Thymus (tissue), 2 donors: ENCODE measurements around the gene IRF7. TPM values are rescaled to one million over a fixed set of nuclear protein-coding genes. Genes with fewer than 3 reads are reported as not detected.

Experiments
- polyA plus RNA-seq: library from polyadenylated mRNA; stranded (reverse); fragments of 200-250 nt; gene quantifications from one replicate; pipeline ENCODE4 v1.2.3, GENCODE V29; 2013
- total RNA-seq: library from RNA; stranded (reverse); fragments of 120-200 nt; gene quantifications from one replicate; pipeline ENCODE4 v1.2.4, GENCODE V29; 2013
- donor health status: healthy.

The IRF7 gene
- total and polyA plus RNA-seq, 2 donors, result 44.5 to 102 TPM

Other genes with a start within 250 kb of the IRF7 start
- gene B4GALNT4, start 246.5 kb downstream of the IRF7 start, total RNA-seq, result 3.5 TPM
- gene B4GALNT4, start 246.5 kb downstream of the IRF7 start, polyA plus RNA-seq, result 6.1 TPM
- gene PKP3, start 221.7 kb downstream of the IRF7 start, total RNA-seq, result 7.7 TPM
- gene PKP3, start 221.7 kb downstream of the IRF7 start, polyA plus RNA-seq, result 26.5 TPM
- gene SIGIRR, start 201.0 kb downstream of the IRF7 start, total RNA-seq, result 39.4 TPM
- 153 TPM for gene SIGIRR, start 201.0 kb downstream of the IRF7 start, polyA plus RNA-seq
- gene ANO9, start 173.9 kb downstream of the IRF7 start, total RNA-seq, result 26.3 TPM
- 114 TPM for gene ANO9, start 173.9 kb downstream of the IRF7 start, polyA plus RNA-seq
- 12.1 TPM for gene PTDSS2, start 165.7 kb downstream of the IRF7 start, total RNA-seq
- 24.1 TPM for gene PTDSS2, start 165.7 kb downstream of the IRF7 start, polyA plus RNA-seq
- 79.2 TPM for gene RNH1, start 108.7 kb downstream of the IRF7 start, total RNA-seq
- 114 TPM for gene RNH1, start 108.7 kb downstream of the IRF7 start, polyA plus RNA-seq
- gene HRAS, start 80.4 kb downstream of the IRF7 start, total RNA-seq, result 44.1 TPM
- gene HRAS, start 80.4 kb downstream of the IRF7 start, polyA plus RNA-seq, result 145 TPM
- gene LRRC56, start 78.4 kb downstream of the IRF7 start, total RNA-seq, result 0.47 TPM
- 2.4 TPM for gene LRRC56, start 78.4 kb downstream of the IRF7 start, polyA plus RNA-seq
- 1.1 TPM for gene LMNTD2, start 55.2 kb downstream of the IRF7 start, total RNA-seq
- 5.8 TPM for gene LMNTD2, start 55.2 kb downstream of the IRF7 start, polyA plus RNA-seq
- 22.5 TPM for gene RASSF7, start 55.0 kb downstream of the IRF7 start, total RNA-seq
- 51.2 TPM for gene RASSF7, start 55.0 kb downstream of the IRF7 start, polyA plus RNA-seq
- gene PHRF1, start 39.5 kb downstream of the IRF7 start, total RNA-seq, result 17.0 TPM
- 23.7 TPM for gene PHRF1, start 39.5 kb downstream of the IRF7 start, polyA plus RNA-seq
- gene CDHR5, start 9.0 kb upstream of the IRF7 start, total RNA-seq, result not detected
- gene CDHR5, start 9.0 kb upstream of the IRF7 start, polyA plus RNA-seq, result 0.05 TPM
- 0.19 TPM for gene SCT, start 11.2 kb upstream of the IRF7 start, total RNA-seq
- 0.25 TPM for gene SCT, start 11.2 kb upstream of the IRF7 start, polyA plus RNA-seq
- gene DRD4, start 21.3 kb upstream of the IRF7 start, total RNA-seq, result 0.09 TPM
- gene DRD4, start 21.3 kb upstream of the IRF7 start, polyA plus RNA-seq, result 0.82 TPM
- 20.7 TPM for gene DEAF1, start 79.3 kb upstream of the IRF7 start, total RNA-seq
- gene DEAF1, start 79.3 kb upstream of the IRF7 start, polyA plus RNA-seq, result 27.2 TPM
- 17.7 TPM for gene TMEM80, start 79.9 kb upstream of the IRF7 start, total RNA-seq
- 31.1 TPM for gene TMEM80, start 79.9 kb upstream of the IRF7 start, polyA plus RNA-seq
- gene EPS8L2, start 90.3 kb upstream of the IRF7 start, total RNA-seq, result 3.9 TPM
- 28.8 TPM for gene EPS8L2, start 90.3 kb upstream of the IRF7 start, polyA plus RNA-seq
- 141 TPM for gene TALDO1, start 131.5 kb upstream of the IRF7 start, total RNA-seq
- 115 TPM for gene TALDO1, start 131.5 kb upstream of the IRF7 start, polyA plus RNA-seq
- gene GATD1, start 161.5 kb upstream of the IRF7 start, total RNA-seq, result 13.0 TPM
- gene GATD1, start 161.5 kb upstream of the IRF7 start, polyA plus RNA-seq, result 31.2 TPM
- gene CEND1, start 174.1 kb upstream of the IRF7 start, total RNA-seq, result 0.19 TPM
- 0.25 TPM for gene CEND1, start 174.1 kb upstream of the IRF7 start, polyA plus RNA-seq
- gene SLC25A22, start 182.3 kb upstream of the IRF7 start, total RNA-seq, result 5.7 TPM
- 11.8 TPM for gene SLC25A22, start 182.3 kb upstream of the IRF7 start, polyA plus RNA-seq
- 6.6 TPM for gene PIDD1, start 189.3 kb upstream of the IRF7 start, total RNA-seq
- gene PIDD1, start 189.3 kb upstream of the IRF7 start, polyA plus RNA-seq, result 46.0 TPM
- 1,873 TPM for gene RPLP2, start 194.0 kb upstream of the IRF7 start, total RNA-seq
- 2,667 TPM for gene RPLP2, start 194.0 kb upstream of the IRF7 start, polyA plus RNA-seq
- gene PNPLA2, start 203.0 kb upstream of the IRF7 start, total RNA-seq, result 10.5 TPM
- 83.6 TPM for gene PNPLA2, start 203.0 kb upstream of the IRF7 start, polyA plus RNA-seq
- gene CRACR2B, start 212.0 kb upstream of the IRF7 start, total RNA-seq, result 0.57 TPM
- gene CRACR2B, start 212.0 kb upstream of the IRF7 start, polyA plus RNA-seq, result 6.2 TPM
- gene CD151, start 217.0 kb upstream of the IRF7 start, total RNA-seq, result 19.5 TPM
- gene CD151, start 217.0 kb upstream of the IRF7 start, polyA plus RNA-seq, result 82.3 TPM
- gene POLR2L, start 226.6 kb upstream of the IRF7 start, total RNA-seq, result 92.3 TPM
- 92.1 TPM for gene POLR2L, start 226.6 kb upstream of the IRF7 start, polyA plus RNA-seq
- 22.2 TPM for gene TSPAN4, start 226.9 kb upstream of the IRF7 start, total RNA-seq
- gene TSPAN4, start 226.9 kb upstream of the IRF7 start, polyA plus RNA-seq, result 56.7 TPM